CD4-positive, alpha-beta T cell (primary cell): Measurements from ENCODE around the gene HDAC3. TPM values are rescaled to one million over a fixed set of nuclear protein-coding genes. Genes with fewer than 3 reads are reported as not detected.
A peak's percentile ranks its signal among the peaks of the same experiment; 100 is the strongest.

Experiments used
- ATAC-seq: fragments of 200-7000 bp; cut with Tn5 transposase; one replicate; pipeline ENCODE4 v1.10.0; 2022; ENCODE audit warnings: mild to moderate bottlenecking; ENCODE audit not compliant: poor library complexity
- CTCF ChIA-PET: fragments of 350-600 bp; sonication (Branson Sonifier 250); formaldehyde crosslinking; loops from one replicate; lab custom pipeline; 2021; ENCODE audit warnings: antibody characterized with exemption, inconsistent platforms; lab: Charles Lee
- POLR2A ChIA-PET: fragments of 350-600 bp; sonication (Branson Sonifier 250); formaldehyde crosslinking; loops from one replicate; lab custom pipeline; 2021; ENCODE audit warnings: antibody characterized with exemption, inconsistent platforms; lab: Charles Lee
- DNase-seq, 14 experiments: peaks; one replicate each; pipeline ENCODE4 v3.0.0-alpha.2; 2013 to 2020; ENCODE audit warnings: mixed read lengths in 2 of 14
- H3K27ac ChIP-seq, 2 donors: one replicate each; pipeline versions ENCODE4 v1.5.1 to v1.7.0; 2013; ENCODE audit warnings: low read length in 2 of 2, low read depth in 1 of 2, mild to moderate bottlenecking in 1 of 2
- H3K27me3 ChIP-seq, 2 experiments: 1 replicate in 1 of 2; 2 replicates in 1 of 2; pipeline versions ENCODE4 v1.6.1 to v1.7.0; 2013; ENCODE audit warnings: low read length in 2 of 2, control low read depth in 1 of 2, mild to moderate bottlenecking in 1 of 2, moderate library complexity in 1 of 2; ENCODE audit not compliant: insufficient read depth in 2 of 2, control insufficient read depth in 1 of 2
- H3K36me3 ChIP-seq: one replicate; pipeline ENCODE4 v1.6.1; 2013; ENCODE audit warnings: low read length, control low read depth; ENCODE audit not compliant: insufficient read depth
- H3K4me1 ChIP-seq: one replicate; pipeline ENCODE4 v1.6.1; 2013; ENCODE audit warnings: low read length, control low read depth; ENCODE audit not compliant: insufficient read depth
- H3K4me3 ChIP-seq: one replicate; pipeline ENCODE4 v1.5.1; 2013; ENCODE audit warnings: mild to moderate bottlenecking, low read length, moderate library complexity
- H3K9me3 ChIP-seq, 2 experiments: 1 replicate in 1 of 2; 2 replicates in 1 of 2; pipeline versions ENCODE4 v1.6.1 to v1.7.0; 2013; ENCODE audit warnings: low read length in 2 of 2, mild to moderate bottlenecking in 2 of 2, control low read depth in 1 of 2, moderate library complexity in 1 of 2; ENCODE audit not compliant: control insufficient read depth in 1 of 2, insufficient read depth in 1 of 2
- H3K27ac Mint-ChIP-seq: one replicate; pipeline ENCODE4 v1.8.0; 2020; ENCODE audit warnings: mixed read lengths
- H3K27me3 Mint-ChIP-seq: one replicate; pipeline ENCODE4 v1.8.0; 2021; ENCODE audit warnings: mixed read lengths
- H3K36me3 Mint-ChIP-seq: one replicate; pipeline ENCODE4 v1.8.0; 2021; ENCODE audit warnings: low read depth, mixed read lengths
- H3K4me1 Mint-ChIP-seq: one replicate; pipeline ENCODE4 v1.8.0; 2021; ENCODE audit warnings: low read depth, mixed read lengths
- H3K4me3 Mint-ChIP-seq: one replicate; pipeline ENCODE4 v1.8.0; 2020; ENCODE audit warnings: mild to moderate bottlenecking, mixed read lengths
- H3K9me3 Mint-ChIP-seq: one replicate; pipeline ENCODE4 v1.8.0; 2020; ENCODE audit warnings: mixed read lengths
- CTCF ChIP-seq: fragments of 200-600 bp; IDR thresholded peaks from one replicate; pipeline ENCODE4 v1.8.0; 2022; ENCODE audit warnings: antibody characterized with exemption, mild to moderate bottlenecking
- intact Hi-C, 2 experiments: fragments of 100-400 bp; cut with DNase I in 1 of 2; cut with micrococcal nuclease in 1 of 2; formaldehyde crosslinking; loops; one replicate each; pipeline versions ENCODE4 v1.15.1 to v1.9.0; 2023 to 2025; cut with DNase I, micrococcal nuclease
- total RNA-seq, 174 experiments: library from RNA in 2 of 174; stranded (reverse) in 2 of 174; gene quantifications; one replicate each; pipeline ENCODE4 v1.2.3 and lab custom pipeline; 2021 to 2026

Gene HDAC3
- total RNA-seq, 2 experiments from 2014 or later = 51.1 to 52.7 TPM

DNA sequence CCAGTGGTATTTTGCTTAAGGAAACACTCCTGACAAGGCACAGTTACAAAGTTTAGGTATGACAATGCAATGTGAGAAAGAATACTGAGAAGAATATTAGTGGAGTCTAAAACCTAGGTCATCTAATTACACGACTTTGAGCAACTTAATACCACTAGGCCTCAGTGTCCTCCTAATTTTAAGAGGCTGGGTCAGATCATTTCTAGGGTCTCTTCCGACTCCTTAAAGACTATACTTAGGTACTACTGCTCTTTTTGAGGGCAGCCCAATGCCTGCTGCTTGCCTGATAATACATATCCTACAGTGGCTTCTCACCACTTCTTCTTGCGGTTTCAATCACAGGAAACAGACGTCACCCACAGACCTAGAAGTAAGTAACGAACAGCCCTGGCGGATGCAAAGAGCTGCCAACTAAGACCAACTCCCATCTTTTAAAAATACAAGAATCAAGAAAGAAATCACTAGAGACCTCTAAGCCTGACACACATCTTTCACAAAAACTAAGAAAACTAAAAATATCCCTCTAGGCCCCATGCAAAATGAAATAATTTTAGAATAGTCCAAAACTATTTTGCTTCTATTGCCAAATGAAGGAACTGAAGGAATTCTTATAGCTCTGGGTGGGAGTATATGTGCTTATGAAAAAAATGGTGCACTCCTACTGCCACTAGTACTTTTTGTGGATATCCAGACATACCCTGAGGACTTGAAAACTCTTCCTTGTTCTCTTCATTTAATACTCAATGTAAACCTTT lies 30.9 kb downstream of the HDAC3 start:
- Mint-ChIP-seq H3K4me3 (peak overlapping the region; percentile 73), H3K36me3 (peaks cover 10% of the 10 kb centered on the region), H3K9me3 (no peaks in the 10 kb centered on the region), H3K27ac (peak overlapping the region; percentile 91), H3K4me1 (peaks cover 85% of the 10 kb centered on the region), H3K27me3 (no peaks in the 10 kb centered on the region)
- TF ChIP-seq CTCF = no peak
- CTCF ChIA-PET = interaction anchor here (0.8 to 4.3 kb wide), 4 partner anchors 9 to 32 kb away, joined by 3 to 53 read pairs (median 20); partner anchors contain the start of gene DIAPH1
- Histone ChIP-seq H3K4me3 (peak overlapping the region; percentile 14), H3K4me1 (peaks cover 71% of the 10 kb centered on the region), H3K36me3 (no peaks in the 10 kb centered on the region), H3K27ac (peak overlapping the region; percentile 75 to 84), H3K27me3 (no peaks in the 10 kb centered on the region), H3K9me3 (no peaks in the 10 kb centered on the region)
- DNase-seq (peak; percentile 43 to 95 (median 64)), ATAC-seq (peak; percentile 92)
- intact Hi-C loops = loop anchor here (1.0 to 2.0 kb wide), 4 partner anchors 8 to 14 kb away; partner anchors contain the start of gene DIAPH1 (in 1 of the 2)
- POLR2A ChIA-PET = interaction anchor here (0.8 to 7.5 kb wide), 10 partner anchors 8 to 363 kb away, joined by 3 to 153 read pairs (median 6); partner anchors contain the start of genes DIAPH1, FCHSD1, HDAC3 and RELL2

- intact Hi-C loops = loop anchor here in 1 of 2 experiments (1.0 to 2.0 kb wide), 2 partner anchors 11 to 15 kb away; partner anchors contain the start of gene DIAPH1
- DNase-seq (peak in 4 of 14 experiments; percentile 32 to 74 (median 68)), ATAC-seq (peak; percentile 27)
- Histone ChIP-seq H3K4me1 (peaks cover 70% of the 10 kb centered on the region), H3K36me3 (no peaks in the 10 kb centered on the region), H3K27me3 (no peaks in the 10 kb centered on the region), H3K9me3 (no peaks in the 10 kb centered on the region), H3K27ac (peak overlapping the region; percentile 33 to 84), H3K4me3 (peak overlapping the region; percentile 24)
- no peaks in the 10 kb centered on the region for H3K9me3 Mint-ChIP-seq
- H3K36me3 Mint-ChIP-seq = peaks cover 4% of the 10 kb centered on the region
- H3K27me3 Mint-ChIP-seq = no peaks in the 10 kb centered on the region
- peak overlapping the region; percentile 91 for H3K27ac Mint-ChIP-seq
- peaks cover 90% of the 10 kb centered on the region for H3K4me1 Mint-ChIP-seq
- TF ChIP-seq CTCF = no peak
- peak overlapping the region; percentile 76 for H3K4me3 Mint-ChIP-seq
- ChIA-PET POLR2A (interaction anchor here (0.8 to 7.5 kb wide), 5 partner anchors 10 to 33 kb away, joined by 3 to 153 read pairs (median 13); partner anchors contain the start of genes DIAPH1, HDAC3 and RELL2), CTCF (interaction anchor here (1.0 to 8.3 kb wide), 3 partner anchors 12 to 15 kb away, joined by 5 to 79 read pairs (median 27); partner anchors contain the start of gene DIAPH1)
Observed at GRCh38 chr5:141603923-141604717, 32.5 kb downstream of the HDAC3 start.

DNA sequence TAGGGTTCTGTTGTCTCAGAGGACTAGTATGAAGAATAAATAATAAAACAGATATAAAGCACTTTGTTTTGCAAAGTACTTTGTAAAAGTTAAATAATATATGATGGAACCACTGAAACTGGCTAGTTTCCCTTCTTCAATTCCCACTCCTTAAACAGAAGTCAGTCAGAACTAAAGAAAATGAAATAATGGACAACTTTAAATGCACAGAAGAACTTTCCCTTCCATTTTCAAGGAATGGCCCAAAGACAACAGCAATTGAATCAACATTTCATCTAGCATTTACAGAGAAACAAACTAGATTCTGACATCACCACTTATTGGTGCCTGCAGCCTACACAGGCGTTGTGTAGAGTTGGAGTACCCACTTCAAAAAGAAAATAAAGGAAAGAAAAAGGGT lies 34.0 kb downstream of the HDAC3 start:
- H3K27ac ChIP-seq = peak overlapping the region; percentile 33 to 84
- H3K9me3 ChIP-seq = peaks cover 0 to 1% of the 10 kb centered on the region in 2 experiments
- H3K27me3 ChIP-seq = no peaks in the 10 kb centered on the region
- TF ChIP-seq CTCF = no peak
- no peak for ATAC-seq
- peaks cover 90% of the 10 kb centered on the region for H3K4me1 Mint-ChIP-seq
- no peaks in the 10 kb centered on the region for H3K9me3 Mint-ChIP-seq
- no peak overlapping the region for H3K4me3 ChIP-seq
- CTCF ChIA-PET = interaction anchor here (2.7 to 8.3 kb wide), 3 partner anchors 11 to 38 kb away, joined by 9 to 79 read pairs (median 27); partner anchors contain the start of gene DIAPH1
- peaks cover 8% of the 10 kb centered on the region for H3K36me3 Mint-ChIP-seq
- H3K4me1 ChIP-seq = peaks cover 66% of the 10 kb centered on the region
- DNase-seq = no peak
- peak overlapping the region; percentile 91 for H3K27ac Mint-ChIP-seq
- POLR2A ChIA-PET = interaction anchor here (1.0 to 2.1 kb wide), 3 partner anchors 10 to 34 kb away, joined by 4 to 18 read pairs (median 6); partner anchors contain the start of genes HDAC3 and RELL2
- intact Hi-C loops = no loop called here
- H3K36me3 ChIP-seq = no peaks in the 10 kb centered on the region
- H3K27me3 Mint-ChIP-seq = no peaks in the 10 kb centered on the region
- peak overlapping the region; percentile 77 for H3K4me3 Mint-ChIP-seq
